ENCODE results near the gene ZBTB26.

- TF ChIP-seq EZH2phosphoT487 (conservative IDR thresholded peaks at IDR 0.05; ENCODE audit: low read length) (no peak), CTCF (IDR thresholded peaks at IDR 0.05; ENCODE audit: insufficient read depth, low read length, poor library complexity, severe bottlenecking) (no peak)
Observed at GRCh38 chr9:122888480-122888879, 42.8 kb downstream of the ZBTB26 start.

Data from SU-DHL-6 (cell line).